ENCODE data around the gene TMEM94. TPM values are rescaled to one million over a fixed set of nuclear protein-coding genes. Genes with fewer than 3 reads are reported as not detected.

The TMEM94 gene
- total and polyA plus RNA-seq, 2 of the 13 experiments (the other 11 are each of a cell fraction or from before 2014, with no cell fraction given), result 32.6 to 134 TPM

- no peak for TF ChIP-seq ZBTB39 (CRISPR knock-in tag; IDR thresholded peaks at IDR 0.05)
- no peak for TF ChIP-seq FOXK2 (IDR thresholded peaks at IDR 0.05)
- TF ChIP-seq, protein P1, sequence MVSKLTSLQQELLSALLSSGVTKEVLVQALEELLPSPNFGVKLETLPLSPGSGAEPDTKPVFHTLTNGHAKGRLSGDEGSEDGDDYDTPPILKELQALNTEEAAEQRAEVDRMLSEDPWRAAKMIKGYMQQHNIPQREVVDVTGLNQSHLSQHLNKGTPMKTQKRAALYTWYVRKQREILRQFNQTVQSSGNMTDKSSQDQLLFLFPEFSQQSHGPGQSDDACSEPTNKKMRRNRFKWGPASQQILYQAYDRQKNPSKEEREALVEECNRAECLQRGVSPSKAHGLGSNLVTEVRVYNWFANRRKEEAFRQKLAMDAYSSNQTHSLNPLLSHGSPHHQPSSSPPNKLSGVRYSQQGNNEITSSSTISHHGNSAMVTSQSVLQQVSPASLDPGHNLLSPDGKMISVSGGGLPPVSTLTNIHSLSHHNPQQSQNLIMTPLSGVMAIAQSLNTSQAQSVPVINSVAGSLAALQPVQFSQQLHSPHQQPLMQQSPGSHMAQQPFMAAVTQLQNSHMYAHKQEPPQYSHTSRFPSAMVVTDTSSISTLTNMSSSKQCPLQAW (CRISPR knock-in tag; IDR thresholded peaks at IDR 0.05), result peak; percentile 86
- TF ChIP-seq JDP2 (CRISPR knock-in tag; IDR thresholded peaks at IDR 0.05; ENCODE audit: borderline replicate concordance), result no peak
- peak; percentile 68 for TF ChIP-seq ZMYM3 (CRISPR knock-in tag; IDR thresholded peaks at IDR 0.05)
- no peak; the same call in 1 of the 2 replicates for TF ChIP-seq ZSCAN21 (CRISPR knock-in tag; IDR thresholded peaks at IDR 0.05; ENCODE audit: borderline replicate concordance)
- no peak for TF ChIP-seq RFX3 (CRISPR knock-in tag; IDR thresholded peaks at IDR 0.05)
- peak; percentile 74 for TF ChIP-seq MED13 (CRISPR knock-in tag; IDR thresholded peaks at IDR 0.05)
- TF ChIP-seq NR2F1 (CRISPR knock-in tag; IDR thresholded peaks at IDR 0.05), result no peak
- TF ChIP-seq, protein P2, sequence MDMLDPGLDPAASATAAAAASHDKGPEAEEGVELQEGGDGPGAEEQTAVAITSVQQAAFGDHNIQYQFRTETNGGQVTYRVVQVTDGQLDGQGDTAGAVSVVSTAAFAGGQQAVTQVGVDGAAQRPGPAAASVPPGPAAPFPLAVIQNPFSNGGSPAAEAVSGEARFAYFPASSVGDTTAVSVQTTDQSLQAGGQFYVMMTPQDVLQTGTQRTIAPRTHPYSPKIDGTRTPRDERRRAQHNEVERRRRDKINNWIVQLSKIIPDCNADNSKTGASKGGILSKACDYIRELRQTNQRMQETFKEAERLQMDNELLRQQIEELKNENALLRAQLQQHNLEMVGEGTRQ (IDR thresholded peaks at IDR 0.05; ENCODE audit: low read depth, low read length), result no peak
- TF ChIP-seq, protein P2 (CRISPR knock-in tag; IDR thresholded peaks at IDR 0.05; ENCODE audit: borderline replicate concordance), result no peak
- peak; percentile 73; the same call in 1 of the 2 replicates for TF ChIP-seq ZNF607 (CRISPR knock-in tag; IDR thresholded peaks at IDR 0.05; ENCODE audit: borderline replicate concordance)
- TF ChIP-seq HOXA7 (CRISPR knock-in tag; IDR thresholded peaks at IDR 0.05), result no peak
- TF ChIP-seq SUZ12 (IDR thresholded peaks at IDR 0.05; ENCODE audit: low read depth, low read length), result no peak
- TF ChIP-seq ARNT (IDR thresholded peaks at IDR 0.05), result no peak
- TF ChIP-seq STAT5B (CRISPR knock-in tag; IDR thresholded peaks at IDR 0.05), result no peak
- TF ChIP-seq CAMTA2 (CRISPR knock-in tag; IDR thresholded peaks at IDR 0.05; ENCODE audit: borderline replicate concordance), result no peak
These were observed 68.8 kb downstream of the TMEM94 start, which contains the start of gene LLGL2 (continued) for GRCh38 chr17:75524970-75525805.

Data from HepG2 (cell line).